ENCODE data around the gene LAS1L.

DNA sequence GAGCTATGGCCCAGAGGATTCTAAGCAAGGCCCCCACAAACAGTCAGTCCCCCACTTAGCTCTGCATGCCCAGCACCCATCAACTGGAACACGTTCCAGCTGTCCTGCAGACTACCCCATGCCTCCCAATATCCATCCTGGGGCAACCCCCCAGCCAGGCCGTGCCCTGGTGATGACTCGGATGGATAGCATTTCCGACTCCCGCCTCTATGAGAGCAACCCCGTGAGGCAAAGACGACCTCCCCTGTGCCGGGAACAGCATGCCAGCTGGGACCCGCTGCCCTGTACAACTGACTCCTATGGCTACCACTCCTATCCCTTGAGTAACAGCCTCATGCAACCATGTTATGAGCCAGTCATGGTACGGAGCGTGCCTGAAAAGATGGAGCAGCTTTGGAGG, 32.0 kb downstream of the LAS1L start:
- TF ChIP-seq ARNTL (CRISPR knock-in tag; IDR thresholded peaks at IDR 0.05; ENCODE audit: borderline replicate concordance, low read depth) (no peak), ZFP30 (CRISPR knock-in tag; IDR thresholded peaks at IDR 0.05) (no peak), ZNF70 (CRISPR knock-in tag; IDR thresholded peaks at IDR 0.05) (no peak), ISL1 (CRISPR knock-in tag; IDR thresholded peaks at IDR 0.05) (no peak), TCF4 (CRISPR knock-in tag; IDR thresholded peaks at IDR 0.05; ENCODE audit: borderline replicate concordance) (no peak), ESRRG (CRISPR knock-in tag; IDR thresholded peaks at IDR 0.05) (no peak)
- TF ChIP-seq, protein P1, sequence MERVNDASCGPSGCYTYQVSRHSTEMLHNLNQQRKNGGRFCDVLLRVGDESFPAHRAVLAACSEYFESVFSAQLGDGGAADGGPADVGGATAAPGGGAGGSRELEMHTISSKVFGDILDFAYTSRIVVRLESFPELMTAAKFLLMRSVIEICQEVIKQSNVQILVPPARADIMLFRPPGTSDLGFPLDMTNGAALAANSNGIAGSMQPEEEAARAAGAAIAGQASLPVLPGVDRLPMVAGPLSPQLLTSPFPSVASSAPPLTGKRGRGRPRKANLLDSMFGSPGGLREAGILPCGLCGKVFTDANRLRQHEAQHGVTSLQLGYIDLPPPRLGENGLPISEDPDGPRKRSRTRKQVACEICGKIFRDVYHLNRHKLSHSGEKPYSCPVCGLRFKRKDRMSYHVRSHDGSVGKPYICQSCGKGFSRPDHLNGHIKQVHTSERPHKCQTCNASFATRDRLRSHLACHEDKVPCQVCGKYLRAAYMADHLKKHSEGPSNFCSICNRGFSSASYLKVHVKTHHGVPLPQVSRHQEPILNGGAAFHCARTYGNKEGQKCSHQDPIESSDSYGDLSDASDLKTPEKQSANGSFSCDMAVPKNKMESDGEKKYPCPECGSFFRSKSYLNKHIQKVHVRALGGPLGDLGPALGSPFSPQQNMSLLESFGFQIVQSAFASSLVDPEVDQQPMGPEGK (CRISPR knock-in tag; IDR thresholded peaks at IDR 0.05; ENCODE audit: borderline replicate concordance) = no peak
